Measurements from ENCODE around the gene ITIH2.

GRCh38 chr10:7667262-7668141 is 35.6 kb upstream of the ITIH2 start:
- no peak for TF ChIP-seq CTCF (IDR thresholded peaks at IDR 0.05; ENCODE audit: low read depth, low read length)
- no peak for TF ChIP-seq EZH2phosphoT487 (IDR thresholded peaks at IDR 0.05; ENCODE audit: low read depth)
